Neuronal stem cell (in vitro differentiated cells): ENCODE measurements around the gene LIN28B.

Experiments
- DNase-seq: peaks from one replicate; pipeline ENCODE4 v3.0.0-alpha.2; 2013; ENCODE audit warnings: low spot score
- H2AFZ ChIP-seq: one replicate; pipeline ENCODE4 v1.6.1; 2013; ENCODE audit warnings: mild to moderate bottlenecking, low read length, inconsistent platforms
- H2AK5ac ChIP-seq: 2 replicates; pipeline ENCODE4 v1.6.1; 2013; ENCODE audit warnings: low read depth, mild to moderate bottlenecking, inconsistent platforms, low read length, moderate library complexity, mixed read lengths
- H2BK120ac ChIP-seq: 2 replicates; pipeline ENCODE4 v1.6.1; 2013; ENCODE audit warnings: low read depth, mild to moderate bottlenecking, inconsistent platforms, low read length, moderate library complexity, mixed read lengths
- H2BK12ac ChIP-seq: one replicate; pipeline ENCODE4 v1.6.1; 2013; ENCODE audit warnings: low read length, inconsistent platforms
- H2BK15ac ChIP-seq: 2 replicates; pipeline ENCODE4 v1.6.1; 2013; ENCODE audit warnings: mild to moderate bottlenecking, low read length, inconsistent platforms, mixed read lengths
- H2BK5ac ChIP-seq: one replicate; pipeline ENCODE4 v1.6.1; 2013; ENCODE audit warnings: inconsistent platforms, mild to moderate bottlenecking, low read length, moderate library complexity
- H3K14ac ChIP-seq: one replicate; pipeline ENCODE4 v1.6.1; 2013; ENCODE audit warnings: low read length, inconsistent platforms
- H3K18ac ChIP-seq: 2 replicates; pipeline ENCODE4 v1.6.1; 2013; ENCODE audit warnings: low read length, inconsistent platforms
- H3K23ac ChIP-seq: 2 replicates; pipeline ENCODE4 v1.6.1; 2013; ENCODE audit warnings: low read depth, mild to moderate bottlenecking, mixed read lengths, low read length, inconsistent platforms; ENCODE audit not compliant: poor library complexity
- H3K27ac ChIP-seq: replicated peaks from 3 replicates; pipeline ENCODE4 v1.5.1; 2013; ENCODE audit warnings: low read length, inconsistent platforms
- H3K27me3 ChIP-seq, 3 experiments: 2 replicates each; pipeline ENCODE4 v1.6.1; 2013; ENCODE audit warnings: low read length in 3 of 3, mild to moderate bottlenecking in 2 of 3, inconsistent platforms in 1 of 3, low read depth in 1 of 3, mixed read lengths in 1 of 3, moderate library complexity in 1 of 3; ENCODE audit not compliant: control insufficient read depth in 3 of 3, insufficient read depth in 3 of 3
- H3K36me3 ChIP-seq, 2 donors: replicated peaks in 1 of 2; 2 replicates each; pipeline ENCODE4 v1.6.1; 2013; ENCODE audit warnings: low read length in 2 of 2; ENCODE audit not compliant: control insufficient read depth in 2 of 2, insufficient read depth in 2 of 2
- H3K4ac ChIP-seq: 2 replicates; pipeline ENCODE4 v1.6.1; 2013; ENCODE audit warnings: inconsistent platforms, mild to moderate bottlenecking, low read length, moderate library complexity
- H3K4me1 ChIP-seq, 2 donors: 1 replicate in 1 of 2; 2 replicates in 1 of 2; pipeline ENCODE4 v1.6.1; 2013; ENCODE audit warnings: low read length in 2 of 2, low read depth in 1 of 2; ENCODE audit not compliant: control insufficient read depth in 2 of 2, insufficient read depth in 1 of 2
- H3K4me2 ChIP-seq: one replicate; pipeline ENCODE4 v1.6.1; 2013; ENCODE audit warnings: mild to moderate bottlenecking, low read length, inconsistent platforms; ENCODE audit not compliant: insufficient read depth, poor library complexity, severe bottlenecking
- H3K4me3 ChIP-seq, 2 donors: 2 replicates each; pipeline ENCODE4 v1.5.1; 2013; ENCODE audit warnings: low read length in 2 of 2, mild to moderate bottlenecking in 2 of 2, inconsistent platforms in 1 of 2, moderate library complexity in 1 of 2
- H3K79me1 ChIP-seq: one replicate; pipeline ENCODE4 v1.6.1; 2013; ENCODE audit warnings: low read depth, mild to moderate bottlenecking, inconsistent platforms, low read length, moderate library complexity
- H3K9ac ChIP-seq: one replicate; pipeline ENCODE4 v1.6.1; 2013; ENCODE audit warnings: mild to moderate bottlenecking, low read depth, low read length, inconsistent platforms; ENCODE audit not compliant: poor library complexity
- H3K9me3 ChIP-seq, 2 donors: replicated peaks in 1 of 2; 2 replicates each; pipeline versions ENCODE3 to v1.6.1; 2013; ENCODE audit warnings: low read length in 2 of 2, mild to moderate bottlenecking in 2 of 2, inconsistent platforms in 1 of 2, low read depth in 1 of 2, mixed read lengths in 1 of 2, moderate library complexity in 1 of 2; ENCODE audit not compliant: control insufficient read depth in 2 of 2, insufficient read depth in 1 of 2
- H4K8ac ChIP-seq: one replicate; pipeline ENCODE4 v1.6.1; 2013; ENCODE audit warnings: low read depth, mild to moderate bottlenecking, inconsistent platforms, low read length, moderate library complexity
- H4K91ac ChIP-seq: one replicate; pipeline ENCODE4 v1.6.1; 2013; ENCODE audit warnings: low read length, low read depth, mild to moderate bottlenecking, inconsistent platforms; ENCODE audit not compliant: poor library complexity
- WGBS, 2 donors: extraction: QIAGEN DNeasy Blood & Tissue Kit; methylation state at CpG; one replicate each; pipeline ENCODE4 v1.1.7; 2013; ENCODE audit warnings: missing lambda C conversion rate in 2 of 2, mixed read lengths in 1 of 2; ENCODE audit not compliant: insufficient read length in 2 of 2, insufficient replicate concordance in 1 of 2; ENCODE audit errors: extremely low coverage in 2 of 2; 5-methylcytosine and 5-hydroxymethylcytosine counted together

LIN28B gene

DNA sequence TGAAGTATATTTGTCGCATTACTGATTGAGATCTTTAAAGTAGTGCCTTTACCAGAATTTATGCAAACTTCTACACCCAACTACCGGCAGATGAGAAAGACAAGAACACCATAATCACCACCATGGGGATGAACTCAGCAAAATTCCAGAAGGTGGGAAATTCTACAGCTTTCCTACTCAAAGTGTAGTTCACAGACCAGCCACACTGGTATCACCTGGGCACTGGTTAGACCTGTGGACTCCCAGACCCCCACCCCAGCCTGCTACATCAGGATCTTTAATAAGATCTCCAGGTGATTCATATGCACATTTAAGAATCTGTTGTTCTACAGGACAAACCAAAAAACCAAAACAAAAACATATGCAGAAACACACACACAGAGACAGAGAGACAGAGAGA lies 155.0 kb downstream of the LIN28B start:
- no peaks in the 10 kb centered on the region for H3K79me1 ChIP-seq
- H3K4ac ChIP-seq, result no peak overlapping the region
- H3K23ac ChIP-seq, result no peak overlapping the region
- no peak overlapping the region for H2BK15ac ChIP-seq
- no peak overlapping the region for H3K18ac ChIP-seq
- no peak overlapping the region for H3K4me3 ChIP-seq
- DNase-seq, result no peak
- H4K91ac ChIP-seq, result no peak overlapping the region
- H3K27me3 ChIP-seq, result no peaks in the 10 kb centered on the region
- no peak overlapping the region for H2AFZ ChIP-seq
- H3K9me3 ChIP-seq, result no peaks in the 10 kb centered on the region
- no peak overlapping the region for H2AK5ac ChIP-seq
- H2BK12ac ChIP-seq, result no peak overlapping the region
- no peak overlapping the region for H3K27ac ChIP-seq
- no peak overlapping the region for H3K14ac ChIP-seq
- H4K8ac ChIP-seq, result no peak overlapping the region
- H2BK5ac ChIP-seq, result no peak overlapping the region
- peaks cover 2 to 3% of the 10 kb centered on the region in 2 donors for H3K4me1 ChIP-seq
- no peak overlapping the region for H2BK120ac ChIP-seq
- no CpG with 5 or more reads among the region's 2 CpGs for WGBS, 2 donors
- H3K36me3 ChIP-seq, result peaks cover 0 to 13% of the 10 kb centered on the region in 2 donors
- H3K9ac ChIP-seq, result no peak overlapping the region
- H3K4me2 ChIP-seq, result no peak overlapping the region

DNA sequence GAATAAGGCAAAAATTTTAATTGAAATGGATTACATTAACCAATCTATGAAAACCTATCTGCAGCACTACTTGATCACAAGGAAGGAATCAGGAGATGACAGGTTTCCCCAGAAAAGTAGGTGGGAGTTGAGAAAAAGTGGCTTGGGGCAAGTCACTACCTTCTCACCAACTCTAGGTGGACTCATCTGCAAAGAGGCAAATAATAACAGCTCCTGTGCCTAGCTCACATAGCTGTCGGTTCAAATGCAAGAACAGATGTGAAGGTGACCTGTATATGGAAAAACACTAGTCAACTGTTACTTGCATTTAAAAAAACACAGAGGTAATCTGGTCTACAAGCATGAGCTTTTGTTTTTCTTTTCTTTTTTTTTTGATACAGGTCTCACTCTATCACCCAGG lies 155.7 kb downstream of the LIN28B start:
- no CpG with 5 or more reads among the region's 1 CpG for WGBS, 2 donors

DNA sequence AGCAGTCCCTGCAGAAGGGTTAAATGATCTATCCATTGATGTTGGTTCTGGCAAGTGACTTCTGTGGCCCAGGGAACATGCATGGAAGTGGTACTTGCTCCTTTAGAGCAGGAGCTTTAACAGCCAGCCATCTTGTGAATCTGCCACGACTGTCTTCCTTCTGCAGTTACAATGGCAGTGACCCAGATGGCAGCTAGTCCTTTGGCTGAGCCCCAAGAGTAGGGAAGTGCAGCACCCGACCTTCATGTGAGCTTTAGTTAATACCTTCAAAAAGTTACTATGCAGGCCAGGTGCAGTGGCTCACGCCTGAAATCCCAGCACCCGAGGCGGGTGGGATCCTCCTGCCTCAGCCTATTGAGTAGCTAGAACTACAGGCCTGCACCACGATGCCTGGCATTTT lies 156.5 kb downstream of the LIN28B start:
- peaks cover 0 to 9% of the 10 kb centered on the region in 2 donors for H3K36me3 ChIP-seq
- no peak overlapping the region for H2BK120ac ChIP-seq
- H3K4me2 ChIP-seq, result no peak overlapping the region

More for the DNA sequence above, 155.7 kb downstream of the LIN28B start:
- H3K4me3 ChIP-seq, result no peak overlapping the region
- no peak overlapping the region for H3K4me2 ChIP-seq
- H4K91ac ChIP-seq, result no peak overlapping the region
- no peak overlapping the region for H2AFZ ChIP-seq
- no peaks in the 10 kb centered on the region for H3K27me3 ChIP-seq
- no peak overlapping the region for H3K4ac ChIP-seq
- H3K36me3 ChIP-seq, result peaks cover 0 to 13% of the 10 kb centered on the region in 2 donors
- DNase-seq, result no peak
- no peak overlapping the region for H4K8ac ChIP-seq
- H3K9ac ChIP-seq, result no peak overlapping the region
- H3K79me1 ChIP-seq, result no peaks in the 10 kb centered on the region
- H2BK5ac ChIP-seq, result no peak overlapping the region
- no peak overlapping the region for H3K23ac ChIP-seq
- H3K4me1 ChIP-seq, result peaks cover 2 to 3% of the 10 kb centered on the region in 2 donors
- no peak overlapping the region for H2BK12ac ChIP-seq
- H3K9me3 ChIP-seq, result no peaks in the 10 kb centered on the region
- H3K14ac ChIP-seq, result no peak overlapping the region
- no peak overlapping the region for H2AK5ac ChIP-seq
- no peak overlapping the region for H3K18ac ChIP-seq
- H3K27ac ChIP-seq, result no peak overlapping the region
- no peak overlapping the region for H2BK15ac ChIP-seq
- no peak overlapping the region for H2BK120ac ChIP-seq

DNA sequence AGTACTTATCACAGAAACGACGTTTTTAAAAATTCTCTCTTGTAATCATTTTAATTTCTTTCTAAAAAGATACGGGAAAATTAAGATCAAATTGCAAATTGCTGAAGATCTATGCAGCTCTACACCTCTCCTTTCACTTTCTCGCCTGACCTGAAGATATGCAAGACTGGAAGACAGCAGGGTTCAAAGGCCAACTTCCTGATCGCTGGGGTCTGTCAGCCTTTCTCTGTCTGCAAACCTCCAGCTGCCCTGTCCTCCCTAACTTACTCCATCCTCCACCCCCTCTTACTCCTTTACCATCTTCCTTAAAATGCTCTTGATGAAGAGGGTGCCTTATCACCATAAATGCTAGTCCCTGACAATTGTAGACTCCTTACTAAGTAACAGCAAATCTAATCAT lies 159.2 kb downstream of the LIN28B start:
- Histone ChIP-seq H3K4me1 (peaks cover 2 to 3% of the 10 kb centered on the region in 2 donors), H3K9ac (no peak overlapping the region), H3K36me3 (peaks cover 0 to 7% of the 10 kb centered on the region in 2 donors), H3K23ac (no peak overlapping the region), H2AK5ac (no peak overlapping the region), H2BK5ac (no peak overlapping the region), H3K9me3 (no peaks in the 10 kb centered on the region), H3K4ac (no peak overlapping the region), H3K14ac (no peak overlapping the region), H2BK15ac (no peak overlapping the region), H2BK120ac (no peak overlapping the region), H3K79me1 (no peaks in the 10 kb centered on the region), H2BK12ac (no peak overlapping the region), H4K91ac (no peak overlapping the region), H3K27ac (no peak overlapping the region), H4K8ac (no peak overlapping the region), H3K4me3 (no peak overlapping the region), H3K4me2 (no peak overlapping the region), H3K18ac (no peak overlapping the region), H3K27me3 (no peaks in the 10 kb centered on the region), H2AFZ (no peak overlapping the region)
- no peak for DNase-seq
- no CpG with 5 or more reads among the region's 5 CpGs for WGBS, 2 donors

More for the DNA sequence above, 156.5 kb downstream of the LIN28B start:
- no peak overlapping the region for H3K4me3 ChIP-seq
- no peaks in the 10 kb centered on the region for H3K9me3 ChIP-seq
- no peak overlapping the region for H2BK15ac ChIP-seq
- H3K79me1 ChIP-seq, result no peaks in the 10 kb centered on the region
- no CpG with 5 or more reads among the region's 6 CpGs for WGBS, 2 donors
- H3K27me3 ChIP-seq, result no peaks in the 10 kb centered on the region
- no peak overlapping the region for H3K23ac ChIP-seq
- no peak overlapping the region for H4K8ac ChIP-seq
- H3K4ac ChIP-seq, result no peak overlapping the region
- peaks cover 2 to 3% of the 10 kb centered on the region in 2 donors for H3K4me1 ChIP-seq
- H3K14ac ChIP-seq, result no peak overlapping the region
- H2AK5ac ChIP-seq, result no peak overlapping the region
- H2BK5ac ChIP-seq, result no peak overlapping the region
- no peak overlapping the region for H3K18ac ChIP-seq
- no peak for DNase-seq
- H3K9ac ChIP-seq, result no peak overlapping the region
- no peak overlapping the region for H4K91ac ChIP-seq
- H2BK12ac ChIP-seq, result no peak overlapping the region
- no peak overlapping the region for H3K27ac ChIP-seq
- no peak overlapping the region for H2AFZ ChIP-seq
